Measurements from ENCODE around the gene USP5.
A peak's percentile ranks its signal among the peaks of the same experiment; 100 is the strongest.

The USP5 gene

DNA sequence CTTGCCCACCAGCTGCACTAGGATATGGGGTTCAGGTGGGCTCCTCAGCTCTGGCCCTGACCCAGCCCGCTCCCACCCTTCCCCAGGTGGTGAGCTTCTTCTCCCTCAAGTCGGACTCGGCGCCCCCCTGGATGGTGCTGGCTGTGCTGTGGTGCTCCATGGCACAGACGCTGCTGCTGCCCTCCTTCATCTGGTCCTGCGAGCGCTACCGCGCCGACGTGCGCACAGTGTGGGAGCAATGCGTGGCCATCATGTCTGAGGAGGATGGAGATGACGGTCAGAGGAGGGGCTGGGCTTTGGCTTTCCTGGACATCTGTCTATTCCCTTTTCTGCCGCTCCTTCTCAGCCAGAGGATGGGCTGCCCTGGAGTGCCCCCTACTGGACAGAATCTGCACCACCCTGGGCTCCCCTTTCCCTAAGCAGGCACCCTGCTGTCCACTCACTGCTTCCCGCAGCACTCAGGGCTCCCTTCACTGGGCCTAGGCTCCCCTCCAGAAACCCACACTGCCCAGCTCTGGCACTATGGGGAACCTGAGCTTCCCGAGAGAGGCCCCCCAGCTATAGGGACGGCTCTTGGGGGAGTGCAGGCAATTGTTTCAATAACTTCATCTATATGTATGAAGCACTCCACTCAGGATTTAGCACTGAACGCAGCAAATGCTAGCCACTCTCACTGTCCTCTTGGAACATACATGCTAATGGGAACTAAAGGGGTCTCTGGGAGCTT, 26.4 kb upstream of the USP5 start:
- DNase-seq (ENCODE audit: low read depth), result peak; percentile 85
- peak overlapping the region; percentile 48 for H3K4me3 ChIP-seq (ENCODE audit: control insufficient read depth, low read depth, low read length)
- peak; percentile 96 for TF ChIP-seq CTCF (conservative IDR thresholded peaks at IDR 0.05; ENCODE audit: control insufficient read depth, insufficient read depth, low read depth, low read length)

DNA sequence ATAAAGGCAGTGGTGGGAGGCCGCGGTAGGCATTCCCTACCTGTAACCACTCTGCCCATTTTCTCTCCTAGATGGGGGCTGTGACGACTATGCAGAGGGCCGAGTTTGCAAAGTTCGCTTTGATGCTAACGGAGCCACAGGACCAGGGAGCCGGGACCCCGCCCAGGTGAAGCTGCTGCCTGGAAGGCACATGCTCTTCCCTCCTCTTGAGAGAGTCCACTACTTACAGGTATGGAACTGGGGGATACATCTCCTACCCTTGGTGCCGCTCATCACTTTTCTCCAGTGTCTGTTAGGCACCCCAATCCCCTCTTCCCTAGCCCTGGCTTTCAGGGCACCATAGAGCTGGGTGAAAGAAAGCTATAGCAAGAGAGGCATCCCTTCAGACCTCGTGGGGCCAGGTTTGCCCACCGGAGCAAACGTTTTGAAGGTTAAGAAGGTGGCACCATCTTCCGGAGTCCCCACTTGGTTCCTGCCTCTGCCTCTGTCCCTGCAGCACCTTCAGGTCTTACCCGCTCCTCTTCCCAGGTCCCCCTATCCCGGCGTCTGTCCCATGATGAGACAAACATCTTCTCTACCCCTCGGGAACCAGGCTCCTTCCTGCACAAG, 25.7 kb upstream of the USP5 start:
- no peak overlapping the region for H3K4me3 ChIP-seq (ENCODE audit: control insufficient read depth, low read depth, low read length)
- no peak for DNase-seq (ENCODE audit: low read depth)
- no peak for TF ChIP-seq CTCF (conservative IDR thresholded peaks at IDR 0.05; ENCODE audit: control insufficient read depth, insufficient read depth, low read depth, low read length)

DNA sequence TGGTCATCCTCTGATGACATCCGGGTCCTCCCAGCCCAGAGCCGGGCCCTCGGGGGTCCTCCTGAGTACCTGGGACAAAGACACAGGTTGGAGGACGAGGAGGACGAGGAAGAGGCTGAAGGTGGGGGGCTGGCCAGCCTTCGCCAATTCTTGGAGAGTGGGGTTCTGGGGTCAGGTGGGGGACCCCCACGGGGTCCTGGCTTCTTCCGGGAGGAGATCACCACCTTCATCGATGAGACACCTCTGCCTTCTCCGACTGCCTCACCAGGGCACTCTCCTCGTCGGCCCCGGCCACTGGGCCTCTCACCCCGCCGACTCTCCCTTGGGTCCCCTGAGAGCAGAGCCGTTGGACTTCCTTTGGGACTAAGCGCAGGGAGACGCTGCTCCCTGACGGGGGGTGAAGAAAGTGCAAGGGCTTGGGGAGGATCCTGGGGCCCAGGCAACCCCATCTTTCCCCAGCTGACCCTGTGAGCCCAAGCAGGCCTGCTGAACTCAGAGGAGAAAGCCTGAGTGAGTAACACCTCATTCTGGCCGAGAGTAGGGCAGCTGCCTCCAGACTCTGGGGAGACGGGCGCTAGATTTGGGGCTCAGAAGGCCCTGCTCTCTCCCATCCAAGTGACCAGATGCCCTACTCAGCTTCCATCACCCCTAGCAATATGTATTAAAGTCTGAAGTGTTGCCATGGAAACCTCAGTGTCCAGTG, 25.1 kb upstream of the USP5 start:
- no peak for TF ChIP-seq CTCF (conservative IDR thresholded peaks at IDR 0.05; ENCODE audit: control insufficient read depth, insufficient read depth, low read depth, low read length)
- no peak overlapping the region for H3K4me3 ChIP-seq (ENCODE audit: control insufficient read depth, low read depth, low read length)
- DNase-seq (ENCODE audit: low read depth), result no peak

DNA sequence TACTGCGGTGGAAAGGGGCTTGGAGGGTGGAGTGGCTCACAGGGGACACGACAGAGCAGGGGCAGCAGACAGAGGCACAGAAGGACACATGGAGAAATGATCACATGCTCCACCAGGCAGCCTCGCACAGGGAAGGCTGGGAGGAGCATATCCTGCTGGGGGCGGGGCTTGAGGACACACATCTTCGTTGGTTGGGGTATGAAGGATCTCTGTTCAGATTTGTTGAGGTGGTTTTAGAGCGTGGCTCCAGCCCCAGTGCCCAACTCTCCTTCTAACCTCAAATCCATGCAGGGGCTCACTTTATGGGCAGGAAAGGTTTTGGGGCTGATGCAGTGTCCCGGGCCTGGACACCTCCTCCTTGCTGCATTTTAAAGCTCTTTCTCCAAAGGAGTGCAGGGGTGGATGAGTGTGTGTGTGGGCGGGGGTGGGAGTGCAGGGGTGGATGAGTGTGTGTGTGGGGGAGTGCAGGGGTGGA, 24.5 kb upstream of the USP5 start:
- TF ChIP-seq CTCF (conservative IDR thresholded peaks at IDR 0.05; ENCODE audit: control insufficient read depth, insufficient read depth, low read depth, low read length), result no peak
- peak overlapping the region; percentile 33 for H3K4me3 ChIP-seq (ENCODE audit: control insufficient read depth, low read depth, low read length)
- DNase-seq (ENCODE audit: low read depth), result peak; percentile 83

DNA sequence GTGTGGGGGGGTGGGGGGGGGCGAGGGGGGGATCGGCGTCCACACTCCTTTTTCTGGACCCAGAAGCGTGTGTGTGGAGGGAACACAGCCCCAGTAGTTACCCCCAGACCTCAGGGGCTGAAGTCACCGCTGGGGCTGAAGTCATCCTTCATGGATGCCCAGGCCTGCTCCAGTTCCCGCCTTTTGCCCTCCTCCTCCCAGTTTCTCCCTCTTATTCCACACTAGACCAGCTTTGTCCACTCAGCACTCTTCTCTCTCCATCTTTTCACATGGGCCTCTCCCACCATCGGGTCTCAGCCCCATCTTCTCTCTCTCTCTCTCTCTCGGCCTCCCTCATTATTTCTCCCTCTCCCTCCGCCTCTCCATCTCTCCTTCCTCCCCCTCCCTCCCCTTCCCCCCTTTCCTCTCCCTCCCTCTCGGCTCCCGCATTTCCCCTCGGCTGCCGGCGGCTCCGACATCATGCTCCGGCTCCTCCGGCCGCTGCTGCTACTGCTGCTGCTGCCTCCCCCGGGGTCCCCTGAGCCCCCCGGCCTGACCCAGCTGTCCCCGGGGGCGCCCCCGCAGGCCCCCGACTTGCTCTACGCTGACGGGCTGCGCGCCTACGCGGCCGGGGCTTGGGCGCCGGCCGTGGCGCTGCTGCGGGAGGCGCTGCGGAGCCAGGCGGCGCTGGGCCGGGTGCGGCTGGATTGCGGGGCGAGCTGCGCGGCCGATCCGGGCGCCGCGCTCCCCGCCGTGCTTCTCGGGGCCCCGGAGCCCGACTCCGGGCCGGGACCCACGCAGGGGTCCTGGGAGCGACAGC, 23.8 kb upstream of the USP5 start, which contains the start of gene P3H3:
P3H3 (plus strand) TSS at position 426 of the 799 bp plus-strand sequence; CDS start at position 460, 34 bp downstream.
- TF ChIP-seq CTCF (conservative IDR thresholded peaks at IDR 0.05; ENCODE audit: control insufficient read depth, insufficient read depth, low read depth, low read length), result no peak
- DNase-seq (ENCODE audit: low read depth), result peak; percentile 63
- peak within 1 kb of the TSS; percentile 90 for H3K4me3 ChIP-seq (ENCODE audit: control insufficient read depth, low read depth, low read length)

Data from fibroblast of mammary gland (primary cell).